Endothelial cell of umbilical vein (primary cell): ENCODE results near the gene CEP89. TPM values are rescaled to one million over a fixed set of nuclear protein-coding genes. Genes with fewer than 3 reads are reported as not detected.

ENCODE experiments used
- BruUV-seq: library from RNA; stranded (reverse); fragments of 400-500 nt; replicated peaks from 2 replicates; lab custom pipeline; 2021; lab: Mats Ljungman, UMichigan
- CTCF ChIA-PET: fragments of 300-600, 350-600 bp; sonication (Branson Sonifier 250); formaldehyde crosslinking; loops from one replicate; lab custom pipeline; 2021; ENCODE audit warnings: antibody characterized with exemption, inconsistent platforms; lab: Charles Lee
- POLR2A ChIA-PET: fragments of 300-600, 350-600 bp; sonication (Branson Sonifier 250); formaldehyde crosslinking; loops from one replicate; lab custom pipeline; 2021; ENCODE audit warnings: antibody characterized with exemption, inconsistent platforms; lab: Charles Lee
- DNase-seq: peaks from one replicate; pipeline ENCODE4 v3.0.0-alpha.2; 2011; ENCODE audit warnings: low read depth, low spot score
- FAIRE-seq: peaks from 2 replicates; lab custom pipeline; 2011; peaks lifted over from hg19 to GRCh38; lab: Jason Lieb, UNC
- H2AFZ ChIP-seq: 2 replicates; pipeline ENCODE4 v1.6.0; 2012; ENCODE audit warnings: low read depth, low read length, control low read depth, inconsistent platforms
- H3K27ac ChIP-seq: 2 replicates; pipeline ENCODE4 v1.5.1; 2011; ENCODE audit warnings: low read depth, mild to moderate bottlenecking, control low read depth, low read length, moderate library complexity; ENCODE audit not compliant: insufficient read depth
- H3K27me3 ChIP-seq, 2 experiments: 2 replicates each; pipeline versions ENCODE4 v1.6.0 to v1.6.1; 2011; ENCODE audit warnings: low read length in 2 of 2, mixed read lengths in 1 of 2; ENCODE audit not compliant: control insufficient read depth in 2 of 2, insufficient read depth in 2 of 2
- H3K36me3 ChIP-seq, 2 experiments: 2 replicates in 1 of 2; 3 replicates in 1 of 2; pipeline ENCODE4 v1.5.1; 2011; ENCODE audit warnings: low read length in 2 of 2, mild to moderate bottlenecking in 1 of 2, moderate library complexity in 1 of 2; ENCODE audit not compliant: control insufficient read depth in 2 of 2, insufficient read depth in 2 of 2; ENCODE audit errors: extremely low read depth in 1 of 2
- H3K4me1 ChIP-seq: 3 replicates; pipeline ENCODE4 v1.5.1; 2011; ENCODE audit warnings: mild to moderate bottlenecking, low read length; ENCODE audit not compliant: control insufficient read depth, insufficient read depth; ENCODE audit errors: extremely low read depth
- H3K4me2 ChIP-seq: 2 replicates; pipeline ENCODE4 v1.6.1; 2011; ENCODE audit warnings: low read length, control low read depth, mixed read lengths; ENCODE audit not compliant: insufficient read depth
- H3K4me3 ChIP-seq, 3 experiments: fragments of 200-600 bp in 1 of 3; sonication (generic), shearing (Covaris generic) in 1 of 3; replicated peaks in 1 of 3; 2 replicates each; pipeline ENCODE4 v1.5.1; 2011 to 2016; ENCODE audit warnings: control low read depth in 3 of 3, low read length in 3 of 3, mild to moderate bottlenecking in 2 of 3, inconsistent platforms in 1 of 3, low read depth in 1 of 3, moderate library complexity in 1 of 3; ENCODE audit not compliant: insufficient read depth in 1 of 3
- H3K79me2 ChIP-seq: 2 replicates; pipeline ENCODE4 v1.6.0; 2012; ENCODE audit warnings: low read length, inconsistent platforms; ENCODE audit not compliant: control insufficient read depth, insufficient read depth
- H3K9ac ChIP-seq: replicated peaks from 2 replicates; pipeline ENCODE3; 2011; ENCODE audit warnings: low read length, control low read depth; ENCODE audit not compliant: insufficient read depth; ENCODE audit errors: extremely low read depth
- H3K9me1 ChIP-seq: replicated peaks from 3 replicates; pipeline ENCODE4 v1.6.0; 2011; ENCODE audit warnings: mild to moderate bottlenecking, low read length; ENCODE audit not compliant: control insufficient read depth, insufficient read depth; ENCODE audit errors: extremely low read depth
- H3K9me3 ChIP-seq: replicated peaks from 2 replicates; pipeline ENCODE4 v1.5.1; 2012; ENCODE audit warnings: low read length, inconsistent platforms; ENCODE audit not compliant: control insufficient read depth, insufficient read depth
- H4K20me1 ChIP-seq: replicated peaks from 2 replicates; pipeline ENCODE3; 2011; ENCODE audit warnings: mild to moderate bottlenecking, low read length; ENCODE audit not compliant: control insufficient read depth, insufficient read depth; ENCODE audit errors: extremely low read depth
- EZH2 ChIP-seq: IDR thresholded peaks from 2 replicates; pipeline ENCODE4 v1.6.1; 2012; ENCODE audit warnings: borderline replicate concordance, low read depth, mild to moderate bottlenecking, moderate library complexity, low read length, inconsistent platforms; ENCODE audit not compliant: severe bottlenecking
- FOS ChIP-seq: IDR thresholded peaks from 2 replicates; pipeline ENCODE4 v1.6.1; 2011; ENCODE audit warnings: mild to moderate bottlenecking, low read length, moderate library complexity, borderline replicate concordance; ENCODE audit not compliant: insufficient read depth
- GATA2 ChIP-seq: IDR thresholded peaks from 2 replicates; pipeline ENCODE4 v1.7.0; 2011; ENCODE audit warnings: low read depth, mild to moderate bottlenecking, moderate library complexity, mixed read lengths, low read length; ENCODE audit not compliant: insufficient read length, insufficient read depth
- JUN ChIP-seq: IDR thresholded peaks from 2 replicates; pipeline ENCODE4 v1.6.1; 2011; ENCODE audit warnings: borderline replicate concordance, low read depth; ENCODE audit not compliant: insufficient read length, insufficient read depth
- MYC ChIP-seq: IDR thresholded peaks from one replicate; pipeline ENCODE4 v1.6.1; 2011; ENCODE audit warnings: mild to moderate bottlenecking, low read depth, low read length
- POLR2A ChIP-seq: IDR thresholded peaks from 2 replicates; pipeline ENCODE4 v1.6.1; 2012; ENCODE audit warnings: low read depth, mild to moderate bottlenecking, control low read depth, low read length
- POLR2AphosphoS5 ChIP-seq: IDR thresholded peaks from 2 replicates; pipeline ENCODE4 v1.6.1; 2012; ENCODE audit warnings: low read depth, mild to moderate bottlenecking, control low read depth, low read length, moderate library complexity; ENCODE audit not compliant: insufficient read depth
- dilution Hi-C: fragments of 300-500 bp; cut with MboI; formaldehyde crosslinking; loops from one replicate; pipeline ENCODE4 v1.15.0; 2019; ENCODE audit warnings: low sequenced_read_pairs; ENCODE audit not compliant: extremely low pct_ligation_motif_present
- intact Hi-C: fragments of 100-400 bp; cut with micrococcal nuclease; formaldehyde crosslinking; loops from one replicate; pipeline ENCODE4 v1.10.0; 2022
- polyA plus RNA-seq, 4 experiments: library from polyadenylated mRNA; depleted of rRNA in 3 of 4; stranded (reverse) in 3 of 4; unstranded in 1 of 4; fragments of >200 nt; gene quantifications; 2 replicates each; pipeline versions ENCODE4 v1.2.1 to v1.2.3, GENCODE V29; 2011 to 2012; ENCODE audit warnings: missing spikeins in 1 of 4
- total RNA-seq: library from RNA; stranded (reverse); gene quantifications from 2 replicates; pipeline ENCODE4 v1.2.3, GENCODE V29; 2021
- TF ChIP-seq, protein P1 (sequence below), 2 donors: IDR thresholded peaks; 1 replicate in 1 of 2; 2 replicates in 1 of 2; pipeline ENCODE4 v1.5.1; 2011; ENCODE audit warnings: low read length in 2 of 2, mild to moderate bottlenecking in 2 of 2, moderate library complexity in 2 of 2, control low read depth in 1 of 2, inconsistent platforms in 1 of 2, low read depth in 1 of 2; ENCODE audit not compliant: insufficient read depth in 1 of 2; ENCODE audit errors: extremely low read depth in 1 of 2
- TF ChIP-seq, protein P2 (sequence below): IDR thresholded peaks from 2 replicates; pipeline ENCODE4 v1.6.1; 2011; ENCODE audit not compliant: insufficient read depth, insufficient read length

Gene CEP89
- total and polyA plus RNA-seq, 2 donors (not counting 3 experiments of a cell fraction or from before 2014, with no cell fraction given), result 25.1 to 46.2 TPM

DNA sequence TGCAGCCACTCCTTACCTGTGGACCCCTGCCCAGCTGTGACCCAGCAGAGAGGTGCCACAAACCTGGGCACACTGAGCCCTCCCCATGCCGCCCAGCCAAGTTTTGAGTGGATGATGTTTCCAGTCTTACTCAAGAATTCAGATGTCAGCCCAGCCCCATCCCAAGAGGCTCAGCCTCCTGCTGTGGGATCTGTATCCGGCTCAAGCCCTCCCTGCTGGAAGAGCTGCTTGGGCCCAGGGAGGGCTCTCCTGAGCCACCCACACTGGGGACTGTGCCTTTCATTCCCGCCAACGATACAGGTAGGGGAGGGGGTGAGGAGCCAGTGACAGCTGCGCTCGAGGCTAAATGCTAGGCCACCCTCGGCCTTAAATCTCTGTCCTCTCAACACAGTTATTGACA, 96.3 kb downstream of the CEP89 start:
- Histone ChIP-seq H3K79me2 (no peaks in the 10 kb centered on the region), H3K4me1 (no peaks in the 10 kb centered on the region), H3K9me3 (no peaks in the 10 kb centered on the region), H3K4me2 (no peak overlapping the region), H3K27ac (no peak overlapping the region), H3K4me3 (no peak overlapping the region), H2AFZ (no peak overlapping the region), H3K9me1 (no peaks in the 10 kb centered on the region), H3K27me3 (no peaks in the 10 kb centered on the region), H3K36me3 (no peaks in the 10 kb centered on the region), H4K20me1 (no peaks in the 10 kb centered on the region), H3K9ac (no peak overlapping the region)
- dilution Hi-C loops, result no loop called here
- DNase-seq (no peak), FAIRE-seq (no peak)
- BruUV-seq, result no TSS peak
- TF ChIP-seq POLR2AphosphoS5, result no peak
- intact Hi-C loops, result no loop called here
- ChIA-PET POLR2A (no interaction called here), CTCF (no interaction called here)

DNA sequence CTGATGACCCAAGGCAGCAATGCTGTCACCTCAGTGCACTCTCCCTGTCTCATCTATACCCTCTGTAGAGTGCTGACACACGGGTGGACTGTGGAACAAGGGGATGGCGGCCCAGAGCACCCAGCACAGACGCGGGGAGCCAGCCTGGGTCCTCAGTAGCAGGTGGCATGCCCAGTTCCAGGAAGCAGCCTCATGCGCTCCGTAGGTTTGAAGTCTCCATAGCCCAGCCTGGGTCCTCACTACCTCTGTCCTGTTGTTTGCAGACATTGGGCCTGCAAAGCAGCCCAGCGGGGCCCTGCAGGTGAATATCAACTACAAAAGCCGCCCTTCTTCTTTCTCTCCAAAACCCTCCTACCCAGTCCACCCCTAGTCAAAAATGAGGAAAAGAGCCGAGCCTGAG, 97.2 kb downstream of the CEP89 start:
- no peak for TF ChIP-seq EZH2
- TF ChIP-seq, protein P1, sequence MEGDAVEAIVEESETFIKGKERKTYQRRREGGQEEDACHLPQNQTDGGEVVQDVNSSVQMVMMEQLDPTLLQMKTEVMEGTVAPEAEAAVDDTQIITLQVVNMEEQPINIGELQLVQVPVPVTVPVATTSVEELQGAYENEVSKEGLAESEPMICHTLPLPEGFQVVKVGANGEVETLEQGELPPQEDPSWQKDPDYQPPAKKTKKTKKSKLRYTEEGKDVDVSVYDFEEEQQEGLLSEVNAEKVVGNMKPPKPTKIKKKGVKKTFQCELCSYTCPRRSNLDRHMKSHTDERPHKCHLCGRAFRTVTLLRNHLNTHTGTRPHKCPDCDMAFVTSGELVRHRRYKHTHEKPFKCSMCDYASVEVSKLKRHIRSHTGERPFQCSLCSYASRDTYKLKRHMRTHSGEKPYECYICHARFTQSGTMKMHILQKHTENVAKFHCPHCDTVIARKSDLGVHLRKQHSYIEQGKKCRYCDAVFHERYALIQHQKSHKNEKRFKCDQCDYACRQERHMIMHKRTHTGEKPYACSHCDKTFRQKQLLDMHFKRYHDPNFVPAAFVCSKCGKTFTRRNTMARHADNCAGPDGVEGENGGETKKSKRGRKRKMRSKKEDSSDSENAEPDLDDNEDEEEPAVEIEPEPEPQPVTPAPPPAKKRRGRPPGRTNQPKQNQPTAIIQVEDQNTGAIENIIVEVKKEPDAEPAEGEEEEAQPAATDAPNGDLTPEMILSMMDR (IDR thresholded peaks at IDR 0.05; ENCODE audit: extremely low read depth in 1 of 2, insufficient read depth in 1 of 2, low read depth in 1 of 2, low read length in 2 of 2), result no peak
- TF ChIP-seq FOS, result no peak
- no peak for TF ChIP-seq POLR2A
- no peak for TF ChIP-seq MYC
- no peak for TF ChIP-seq POLR2AphosphoS5
- no peak for TF ChIP-seq GATA2
- no peak for TF ChIP-seq JUN
- TF ChIP-seq, protein P2, sequence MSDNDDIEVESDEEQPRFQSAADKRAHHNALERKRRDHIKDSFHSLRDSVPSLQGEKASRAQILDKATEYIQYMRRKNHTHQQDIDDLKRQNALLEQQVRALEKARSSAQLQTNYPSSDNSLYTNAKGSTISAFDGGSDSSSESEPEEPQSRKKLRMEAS, result no peak
- no TSS peak for BruUV-seq
- Histone ChIP-seq H2AFZ (no peak overlapping the region), H3K27ac (no peak overlapping the region), H3K9me1 (no peaks in the 10 kb centered on the region), H4K20me1 (no peaks in the 10 kb centered on the region), H3K4me2 (no peak overlapping the region), H3K4me1 (no peaks in the 10 kb centered on the region), H3K4me3 (no peak overlapping the region), H3K9me3 (no peaks in the 10 kb centered on the region), H3K9ac (no peak overlapping the region), H3K36me3 (no peaks in the 10 kb centered on the region), H3K79me2 (no peaks in the 10 kb centered on the region), H3K27me3 (no peaks in the 10 kb centered on the region)
- CTCF ChIA-PET, result no interaction called here
- FAIRE-seq (no peak), DNase-seq (no peak)
- intact Hi-C loops (no loop called here), dilution Hi-C loops (no loop called here)
- POLR2A ChIA-PET, result no interaction called here
